PC-9 (cell line): ENCODE measurements around the gene COL11A2.

Experiments used
- EZH2 ChIP-seq: fragments of 200-600 bp; sonication (generic); IDR thresholded peaks from 2 replicates; pipeline ENCODE4 v1.8.0; 2017; ENCODE audit warnings: antibody characterized with exemption, low read depth
- TF ChIP-seq, protein P1 (sequence below): fragments of 200-600 bp; sonication (generic); conservative IDR thresholded peaks from 2 replicates; pipeline ENCODE4 v1.6.1; 2017; ENCODE audit warnings: mixed run types, antibody characterized with exemption, mild to moderate bottlenecking, moderate library complexity

DNA sequence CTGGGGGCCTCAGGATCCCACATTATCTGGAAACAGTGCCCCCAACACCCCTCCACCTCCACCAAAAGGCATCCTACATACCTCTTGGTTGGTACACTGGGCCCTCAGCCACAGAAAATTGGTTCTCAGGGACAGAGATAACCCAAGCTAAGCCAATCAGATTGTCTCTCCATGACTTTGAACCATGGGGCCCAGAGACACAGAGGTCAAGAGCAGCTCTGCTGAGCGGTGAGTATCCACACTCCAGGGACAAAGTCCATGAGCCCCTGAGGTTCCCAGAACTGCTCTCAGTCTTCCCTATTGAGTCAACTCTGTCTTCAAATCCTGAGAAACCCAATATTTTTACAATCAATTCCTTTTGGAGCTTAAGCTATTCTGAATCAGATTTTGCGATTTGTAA lies 35.3 kb downstream of the COL11A2 start:
- no peak for TF ChIP-seq EZH2
- TF ChIP-seq, protein P1, sequence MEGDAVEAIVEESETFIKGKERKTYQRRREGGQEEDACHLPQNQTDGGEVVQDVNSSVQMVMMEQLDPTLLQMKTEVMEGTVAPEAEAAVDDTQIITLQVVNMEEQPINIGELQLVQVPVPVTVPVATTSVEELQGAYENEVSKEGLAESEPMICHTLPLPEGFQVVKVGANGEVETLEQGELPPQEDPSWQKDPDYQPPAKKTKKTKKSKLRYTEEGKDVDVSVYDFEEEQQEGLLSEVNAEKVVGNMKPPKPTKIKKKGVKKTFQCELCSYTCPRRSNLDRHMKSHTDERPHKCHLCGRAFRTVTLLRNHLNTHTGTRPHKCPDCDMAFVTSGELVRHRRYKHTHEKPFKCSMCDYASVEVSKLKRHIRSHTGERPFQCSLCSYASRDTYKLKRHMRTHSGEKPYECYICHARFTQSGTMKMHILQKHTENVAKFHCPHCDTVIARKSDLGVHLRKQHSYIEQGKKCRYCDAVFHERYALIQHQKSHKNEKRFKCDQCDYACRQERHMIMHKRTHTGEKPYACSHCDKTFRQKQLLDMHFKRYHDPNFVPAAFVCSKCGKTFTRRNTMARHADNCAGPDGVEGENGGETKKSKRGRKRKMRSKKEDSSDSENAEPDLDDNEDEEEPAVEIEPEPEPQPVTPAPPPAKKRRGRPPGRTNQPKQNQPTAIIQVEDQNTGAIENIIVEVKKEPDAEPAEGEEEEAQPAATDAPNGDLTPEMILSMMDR, result no peak
